HUES48 (cell line): ENCODE results near the gene PAEP.
"Not testable (repeated sequence)": the region's sequence is repeated elsewhere in the genome, so short reads cannot be mapped to it uniquely, and the experiment has no call there.

Source experiments
- H3K27ac ChIP-seq: one replicate; pipeline ENCODE4 v1.7.0; 2013; ENCODE audit warnings: low read depth, low read length, inconsistent platforms
- H3K27me3 ChIP-seq: 2 replicates; pipeline ENCODE4 v1.6.1; 2013; ENCODE audit warnings: mild to moderate bottlenecking, low read length; ENCODE audit not compliant: control insufficient read depth, insufficient read depth
- H3K36me3 ChIP-seq: 2 replicates; pipeline ENCODE4 v1.6.1; 2013; ENCODE audit warnings: low read length; ENCODE audit not compliant: control insufficient read depth, insufficient read depth
- H3K4me1 ChIP-seq: 2 replicates; pipeline ENCODE4 v1.6.1; 2013; ENCODE audit warnings: mild to moderate bottlenecking, low read length; ENCODE audit not compliant: control insufficient read depth, insufficient read depth
- H3K4me3 ChIP-seq: 2 replicates; pipeline ENCODE4 v1.5.1; 2013; ENCODE audit warnings: mild to moderate bottlenecking, low read depth, low read length
- H3K9ac ChIP-seq: 2 replicates; pipeline ENCODE4 v1.6.1; 2013; ENCODE audit warnings: mild to moderate bottlenecking, low read depth, low read length, moderate library complexity
- H3K9me3 ChIP-seq: 2 replicates; pipeline ENCODE4 v1.6.1; 2013; ENCODE audit warnings: low read length; ENCODE audit not compliant: control insufficient read depth, insufficient read depth

Gene PAEP

GRCh38 chr9:135545646-135546176 lies 15.8 kb upstream of the PAEP start, which contains the start of gene OBP2A:
Gene OBP2A (plus strand): TSS chr9:135546126. CDS start chr9:135546181, 55 bp downstream.
- not testable (repeated sequence) for H3K9me3 ChIP-seq, H3K27me3 ChIP-seq, H3K27ac ChIP-seq, H3K9ac ChIP-seq, H3K4me1 ChIP-seq, H3K4me3 ChIP-seq, H3K36me3 ChIP-seq

- not testable (repeated sequence) for H3K4me3 ChIP-seq, H3K27ac ChIP-seq, H3K9ac ChIP-seq, H3K9me3 ChIP-seq, H3K36me3 ChIP-seq, H3K27me3 ChIP-seq, H3K4me1 ChIP-seq
Measured at GRCh38 chr9:135546792-135547617, 14.6 kb upstream of the PAEP start.

- Histone ChIP-seq H3K9me3 (no peaks in the 10 kb centered on the region), H3K36me3 (no peaks in the 10 kb centered on the region), H3K4me3 (no peak overlapping the region), H3K4me1 (no peaks in the 10 kb centered on the region), H3K9ac (no peak overlapping the region), H3K27me3 (no peaks in the 10 kb centered on the region), H3K27ac (no peak overlapping the region)
Measured at GRCh38 chr9:135547756-135548736, 13.5 kb upstream of the PAEP start.

DNA sequence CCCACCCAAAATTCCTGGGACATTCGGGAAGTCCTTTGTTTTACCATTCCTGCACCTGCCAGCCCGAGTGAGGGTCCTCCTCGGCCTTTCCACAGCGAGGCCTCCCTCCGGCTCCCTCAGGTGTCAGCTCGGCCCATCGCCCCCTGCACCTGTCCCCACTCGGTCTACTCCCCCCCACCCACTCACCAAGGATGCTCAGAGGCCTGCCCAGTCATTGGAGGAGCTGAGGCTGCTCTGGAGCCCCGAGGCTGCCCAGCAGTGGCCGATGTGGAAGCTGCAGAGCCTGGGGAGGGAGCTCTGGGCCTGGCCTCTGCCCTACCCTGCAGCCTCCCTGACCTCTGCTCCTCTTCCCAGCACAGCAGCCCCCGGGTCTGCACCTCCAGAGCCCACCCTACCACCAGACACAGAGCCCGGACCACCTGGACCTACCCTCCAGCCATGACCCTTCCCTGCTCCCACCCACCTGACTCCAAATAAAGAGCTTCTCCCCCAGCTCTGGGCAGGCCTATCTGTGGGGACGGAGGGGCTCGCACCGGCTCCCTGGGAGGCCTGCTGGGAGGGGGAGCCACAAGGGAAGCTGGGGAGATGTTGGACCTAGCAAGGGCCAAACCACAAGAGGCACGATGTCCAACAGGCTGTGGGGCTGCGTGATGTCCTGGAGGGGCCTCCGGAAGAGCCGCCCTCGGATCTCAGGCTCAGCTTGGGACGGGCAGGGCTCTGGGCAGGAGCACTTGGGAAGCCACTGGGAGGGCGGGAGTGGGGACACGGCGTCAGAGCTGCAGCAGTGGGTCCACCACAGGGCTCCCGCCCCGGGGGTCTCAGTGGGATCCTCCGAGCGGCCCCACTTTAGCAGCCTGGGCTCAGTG lies 11.8 kb upstream of the PAEP start:
- H3K9me3 ChIP-seq, H3K4me1 ChIP-seq, H3K36me3 ChIP-seq, H3K9ac ChIP-seq, H3K27ac ChIP-seq, H3K4me3 ChIP-seq, H3K27me3 ChIP-seq: not testable (repeated sequence)

GRCh38 chr9:135550344-135550918 lies 11.1 kb upstream of the PAEP start:
- Histone ChIP-seq H3K27me3 (no peaks in the 10 kb centered on the region), H3K9ac (no peak overlapping the region), H3K9me3 (no peaks in the 10 kb centered on the region), H3K4me3 (no peak overlapping the region), H3K4me1 (no peaks in the 10 kb centered on the region), H3K27ac (no peak overlapping the region), H3K36me3 (no peaks in the 10 kb centered on the region)

- H3K36me3 ChIP-seq, result no peaks in the 10 kb centered on the region
- no peak overlapping the region for H3K9ac ChIP-seq
- H3K27me3 ChIP-seq, result no peaks in the 10 kb centered on the region
- H3K4me1 ChIP-seq, result no peaks in the 10 kb centered on the region
- H3K9me3 ChIP-seq, result no peaks in the 10 kb centered on the region
- no peak overlapping the region for H3K4me3 ChIP-seq
- no peak overlapping the region for H3K27ac ChIP-seq
Measured at GRCh38 chr9:135551031-135551430, 10.5 kb upstream of the PAEP start.

DNA sequence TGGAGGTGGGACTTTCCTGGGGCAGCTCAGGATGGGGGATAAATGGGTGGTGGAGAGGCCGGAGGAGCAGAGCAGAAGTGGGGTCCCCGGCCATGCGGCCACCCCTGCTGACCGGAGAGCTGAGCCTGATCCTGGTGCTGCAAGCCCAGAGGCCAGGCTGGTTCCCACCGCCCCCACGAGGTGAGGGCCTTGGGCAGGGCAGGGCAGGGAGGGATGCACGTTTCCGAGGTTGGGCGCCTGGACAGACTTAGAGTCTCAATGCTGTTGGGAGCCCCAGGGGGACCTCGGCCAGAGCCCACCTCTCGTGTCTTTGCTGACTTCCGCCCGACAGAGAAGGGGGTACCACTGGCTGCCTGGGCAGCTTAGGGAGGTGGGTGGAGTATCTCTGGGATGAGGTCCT lies 10.1 kb upstream of the PAEP start:
- Histone ChIP-seq H3K36me3 (no peaks in the 10 kb centered on the region), H3K27ac (no peak overlapping the region), H3K9ac (no peak overlapping the region), H3K4me3 (no peak overlapping the region), H3K9me3 (no peaks in the 10 kb centered on the region), H3K27me3 (no peaks in the 10 kb centered on the region), H3K4me1 (no peaks in the 10 kb centered on the region)

GRCh38 chr9:135552021-135552697 lies 9.4 kb upstream of the PAEP start:
- Histone ChIP-seq H3K9me3 (no peaks in the 10 kb centered on the region), H3K9ac (no peak overlapping the region), H3K27ac (no peak overlapping the region), H3K4me1 (no peaks in the 10 kb centered on the region), H3K27me3 (no peaks in the 10 kb centered on the region), H3K4me3 (no peak overlapping the region), H3K36me3 (no peaks in the 10 kb centered on the region)

- no peak overlapping the region for H3K9ac ChIP-seq
- no peaks in the 10 kb centered on the region for H3K9me3 ChIP-seq
- H3K27ac ChIP-seq, result no peak overlapping the region
- H3K4me3 ChIP-seq, result no peak overlapping the region
- H3K27me3 ChIP-seq, result no peaks in the 10 kb centered on the region
- H3K36me3 ChIP-seq, result no peaks in the 10 kb centered on the region
- H3K4me1 ChIP-seq, result no peaks in the 10 kb centered on the region
Measured at GRCh38 chr9:135552698-135553171, 8.8 kb upstream of the PAEP start.

GRCh38 chr9:135554718-135555117 lies 6.8 kb upstream of the PAEP start:
- H3K9ac ChIP-seq, result no peak overlapping the region
- H3K36me3 ChIP-seq, result no peaks in the 10 kb centered on the region
- H3K27me3 ChIP-seq, result no peaks in the 10 kb centered on the region
- no peaks in the 10 kb centered on the region for H3K4me1 ChIP-seq
- no peak overlapping the region for H3K4me3 ChIP-seq
- no peaks in the 10 kb centered on the region for H3K9me3 ChIP-seq
- H3K27ac ChIP-seq, result no peak overlapping the region
